ENCODE data around the gene IL23R.
A peak's percentile ranks its signal among the peaks of the same experiment; 100 is the strongest.

IL23R gene

DNA sequence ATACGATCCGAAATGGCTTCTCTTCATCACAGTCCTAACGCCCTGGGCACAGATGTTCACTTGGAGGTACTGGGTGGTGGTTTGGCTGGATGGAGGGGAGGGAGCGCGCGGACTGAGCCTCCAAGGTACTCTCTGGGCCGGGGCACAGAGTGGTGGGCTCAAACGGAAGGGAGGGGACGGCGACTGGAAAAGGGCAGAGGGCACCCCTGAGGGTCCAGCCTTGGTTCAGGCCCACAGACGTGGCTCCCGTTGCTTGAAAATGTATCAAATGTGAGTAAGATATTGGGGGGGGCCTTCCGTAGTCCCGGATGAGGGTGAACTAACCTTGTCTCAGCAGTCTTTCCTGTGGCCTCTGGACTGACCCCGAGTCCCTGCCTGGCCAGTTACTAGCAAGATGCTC, 141.9 kb downstream of the IL23R start:
- in situ Hi-C loops (cut with MboI; ENCODE audit: low sequenced_read_pairs, unreplicated experiment), result no loop called here
- TF ChIP-seq, protein P1, sequence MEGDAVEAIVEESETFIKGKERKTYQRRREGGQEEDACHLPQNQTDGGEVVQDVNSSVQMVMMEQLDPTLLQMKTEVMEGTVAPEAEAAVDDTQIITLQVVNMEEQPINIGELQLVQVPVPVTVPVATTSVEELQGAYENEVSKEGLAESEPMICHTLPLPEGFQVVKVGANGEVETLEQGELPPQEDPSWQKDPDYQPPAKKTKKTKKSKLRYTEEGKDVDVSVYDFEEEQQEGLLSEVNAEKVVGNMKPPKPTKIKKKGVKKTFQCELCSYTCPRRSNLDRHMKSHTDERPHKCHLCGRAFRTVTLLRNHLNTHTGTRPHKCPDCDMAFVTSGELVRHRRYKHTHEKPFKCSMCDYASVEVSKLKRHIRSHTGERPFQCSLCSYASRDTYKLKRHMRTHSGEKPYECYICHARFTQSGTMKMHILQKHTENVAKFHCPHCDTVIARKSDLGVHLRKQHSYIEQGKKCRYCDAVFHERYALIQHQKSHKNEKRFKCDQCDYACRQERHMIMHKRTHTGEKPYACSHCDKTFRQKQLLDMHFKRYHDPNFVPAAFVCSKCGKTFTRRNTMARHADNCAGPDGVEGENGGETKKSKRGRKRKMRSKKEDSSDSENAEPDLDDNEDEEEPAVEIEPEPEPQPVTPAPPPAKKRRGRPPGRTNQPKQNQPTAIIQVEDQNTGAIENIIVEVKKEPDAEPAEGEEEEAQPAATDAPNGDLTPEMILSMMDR (IDR thresholded peaks at IDR 0.05; ENCODE audit: borderline replicate concordance, control extremely low read depth, extremely low read depth, insufficient read depth, missing control alignments), result no peak
- peak; percentile 31 for DNase-seq (ENCODE audit: low spot score)

All from GM13976 (cell line).